Neural progenitor cell (in vitro differentiated cells): Measurements from ENCODE around the gene C1orf226. TPM values are rescaled to one million over a fixed set of nuclear protein-coding genes. Genes with fewer than 3 reads are reported as not detected.

Source experiments
- DNase-seq: peaks from one replicate; pipeline ENCODE4 v3.0.0-alpha.2; 2016; ENCODE audit warnings: low spot score
- H2AFZ ChIP-seq: fragments of 200-600 bp; sonication (generic); replicated peaks from 2 replicates; pipeline ENCODE4 v1.6.1; 2016; ENCODE audit warnings: antibody characterized with exemption
- H3F3A ChIP-seq: fragments of 200-600 bp; sonication (generic); 2 replicates; pipeline ENCODE4 v1.6.1; 2016; ENCODE audit warnings: antibody characterized with exemption, low read depth
- H3K27ac ChIP-seq: fragments of 200-600 bp; sonication (generic); 2 replicates; pipeline ENCODE4 v1.5.1; 2016; ENCODE audit warnings: mild to moderate bottlenecking
- H3K27me3 ChIP-seq: fragments of 200-600 bp; sonication (generic); 2 replicates; pipeline ENCODE4 v1.6.1; 2016; ENCODE audit warnings: mild to moderate bottlenecking, moderate library complexity
- H3K36me3 ChIP-seq: fragments of 200-600 bp; sonication (generic); 2 replicates; pipeline ENCODE4 v1.5.1; 2016
- H3K4me1 ChIP-seq: fragments of 200-600 bp; sonication (generic); 2 replicates; pipeline ENCODE4 v1.6.1; 2016; ENCODE audit warnings: mixed run types
- H3K4me2 ChIP-seq: fragments of 200-600 bp; sonication (generic); 2 replicates; pipeline ENCODE4 v1.6.1; 2016
- H3K4me3 ChIP-seq: fragments of 200-600 bp; sonication (generic); 2 replicates; pipeline ENCODE4 v1.5.1; 2016
- H3K79me2 ChIP-seq: fragments of 200-600 bp; sonication (generic); 2 replicates; pipeline ENCODE4 v1.6.1; 2016; ENCODE audit warnings: low read depth
- H3K9ac ChIP-seq: fragments of 200-600 bp; sonication (generic); 2 replicates; pipeline ENCODE4 v1.6.1; 2016
- H3K9me3 ChIP-seq: fragments of 200-600 bp; sonication (generic); 2 replicates; pipeline ENCODE4 v1.5.1; 2016; ENCODE audit warnings: low read depth
- H4K20me1 ChIP-seq: fragments of 200-600 bp; sonication (generic); 2 replicates; pipeline ENCODE4 v1.6.1; 2016; ENCODE audit warnings: low read depth
- H3K27ac Mint-ChIP-seq: 3 replicates; pipeline ENCODE4 v1.8.0; 2021; ENCODE audit warnings: mixed read lengths
- H3K27me3 Mint-ChIP-seq: 2 replicates; pipeline ENCODE4 v1.8.0; 2022; ENCODE audit warnings: low read depth, mild to moderate bottlenecking, inconsistent platforms, moderate library complexity, mixed read lengths; ENCODE audit not compliant: insufficient read depth
- H3K36me3 Mint-ChIP-seq: 3 replicates; pipeline ENCODE4 v1.8.0; 2021; ENCODE audit warnings: mixed read lengths
- H3K4me1 Mint-ChIP-seq: 3 replicates; pipeline ENCODE4 v1.8.0; 2021; ENCODE audit warnings: mixed read lengths
- H3K4me3 Mint-ChIP-seq: 3 replicates; pipeline ENCODE4 v1.8.0; 2021; ENCODE audit warnings: mild to moderate bottlenecking, moderate library complexity, mixed read lengths
- H3K9me3 Mint-ChIP-seq: 3 replicates; pipeline ENCODE4 v1.8.0; 2020; ENCODE audit warnings: mixed read lengths
- EZH2 ChIP-seq: fragments of 200-600 bp; sonication (generic); IDR thresholded peaks from 2 replicates; pipeline ENCODE4 v1.6.1; 2017; ENCODE audit warnings: antibody characterized with exemption, mild to moderate bottlenecking, moderate library complexity
- EZH2phosphoT487 ChIP-seq: fragments of 200-600 bp; sonication (generic); IDR thresholded peaks from 2 replicates; pipeline ENCODE4 v1.6.1; 2017; ENCODE audit warnings: antibody characterized with exemption
- total RNA-seq: library from RNA; depleted of rRNA; stranded (reverse); fragments of >200 nt; gene quantifications from 2 replicates; pipeline ENCODE4 v1.2.3, GENCODE V29; 2015; ENCODE audit warnings: low replicate concordance
- TF ChIP-seq, protein P1 (sequence below): fragments of 200-600 bp; sonication (generic); IDR thresholded peaks from 2 replicates; pipeline ENCODE4 v1.5.1; 2017; ENCODE audit warnings: antibody characterized with exemption, mild to moderate bottlenecking

The C1orf226 gene
- total RNA-seq, 1 donor from 2014 or later = 3.9 TPM

DNA sequence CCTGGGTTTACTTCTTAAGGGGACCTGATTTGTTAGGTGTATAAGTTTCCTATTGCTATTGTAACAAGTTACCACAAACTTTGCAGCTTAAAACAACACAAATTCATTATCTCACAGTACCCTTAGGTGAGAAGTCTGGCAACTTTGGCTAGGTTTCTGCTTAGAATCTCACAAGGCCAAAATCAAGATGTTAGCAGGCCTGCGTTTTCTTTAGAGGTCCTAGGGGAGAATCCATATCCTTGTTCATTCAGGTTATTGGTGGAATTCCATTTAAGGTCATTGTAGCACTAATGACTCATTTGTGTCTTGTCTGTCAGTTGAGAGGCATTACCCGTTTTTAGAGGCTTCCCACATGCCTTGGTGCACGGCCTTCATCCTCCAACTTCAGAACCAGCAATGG is 38.6 kb downstream of the C1orf226 start:
- no peaks in the 10 kb centered on the region for H3K27me3 Mint-ChIP-seq
- no peak overlapping the region for H3K4me3 Mint-ChIP-seq
- H3K36me3 Mint-ChIP-seq = no peaks in the 10 kb centered on the region

DNA sequence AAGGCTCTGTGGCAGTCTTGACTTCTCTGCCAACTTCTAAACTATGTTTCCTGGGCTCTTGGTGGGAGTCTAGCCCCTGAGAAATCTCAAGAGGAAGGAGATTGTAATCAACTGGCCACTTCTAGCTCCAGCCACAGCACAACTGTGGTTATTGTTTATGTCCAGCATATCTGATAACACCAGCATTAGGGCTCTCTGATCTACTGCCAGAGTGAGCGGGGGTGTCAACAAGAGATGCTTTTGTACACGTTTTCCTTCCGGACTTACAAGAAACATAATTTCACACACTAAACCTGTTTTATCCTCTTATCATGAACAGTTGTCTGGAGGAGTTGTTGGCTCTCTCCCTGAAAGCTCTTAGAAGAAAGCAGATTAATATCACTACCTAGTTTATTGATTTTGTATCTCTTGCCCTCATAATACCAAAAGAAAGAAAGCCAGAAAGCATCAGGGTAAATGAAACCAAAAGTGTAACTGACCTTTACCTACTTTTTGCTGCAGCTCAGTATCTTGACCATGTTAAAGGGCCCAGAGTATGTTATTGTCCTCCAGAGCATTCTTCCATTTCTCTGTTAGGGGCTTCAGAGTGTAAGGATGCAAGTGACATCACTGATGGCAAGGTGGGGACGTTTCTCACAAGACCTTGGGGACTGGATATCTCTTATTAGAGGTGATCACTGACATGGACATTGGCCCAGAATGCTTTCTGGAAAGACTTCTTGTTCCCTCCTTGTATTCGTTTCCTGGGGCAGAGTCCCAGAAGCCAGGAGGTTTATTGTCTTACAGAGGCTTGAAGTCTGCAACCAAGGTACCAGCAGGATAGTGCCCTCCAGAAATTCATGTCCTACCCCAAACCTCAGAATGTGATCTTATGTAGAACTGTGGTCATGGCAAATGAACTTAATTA is 40.0 kb downstream of the C1orf226 start:
- Histone ChIP-seq H3K79me2 (no peaks in the 10 kb centered on the region), H3K4me3 (no peak overlapping the region), H3K9ac (no peak overlapping the region), H3K9me3 (no peaks in the 10 kb centered on the region), H2AFZ (no peak overlapping the region), H3K27ac (no peak overlapping the region), H3K4me1 (no peaks in the 10 kb centered on the region), H3K27me3 (no peaks in the 10 kb centered on the region), H3K36me3 (no peaks in the 10 kb centered on the region), H3F3A (no peaks in the 10 kb centered on the region), H4K20me1 (no peaks in the 10 kb centered on the region), H3K4me2 (no peak overlapping the region)
- DNase-seq = no peak
- H3K27me3 Mint-ChIP-seq = peaks cover 2% of the 10 kb centered on the region
- H3K9me3 Mint-ChIP-seq = peaks cover 10% of the 10 kb centered on the region
- no peak overlapping the region for H3K4me3 Mint-ChIP-seq
- no peaks in the 10 kb centered on the region for H3K36me3 Mint-ChIP-seq
- H3K4me1 Mint-ChIP-seq = peaks cover 11% of the 10 kb centered on the region
- no peak overlapping the region for H3K27ac Mint-ChIP-seq
- TF ChIP-seq EZH2phosphoT487 (no peak), EZH2 (no peak)
- TF ChIP-seq, protein P1, sequence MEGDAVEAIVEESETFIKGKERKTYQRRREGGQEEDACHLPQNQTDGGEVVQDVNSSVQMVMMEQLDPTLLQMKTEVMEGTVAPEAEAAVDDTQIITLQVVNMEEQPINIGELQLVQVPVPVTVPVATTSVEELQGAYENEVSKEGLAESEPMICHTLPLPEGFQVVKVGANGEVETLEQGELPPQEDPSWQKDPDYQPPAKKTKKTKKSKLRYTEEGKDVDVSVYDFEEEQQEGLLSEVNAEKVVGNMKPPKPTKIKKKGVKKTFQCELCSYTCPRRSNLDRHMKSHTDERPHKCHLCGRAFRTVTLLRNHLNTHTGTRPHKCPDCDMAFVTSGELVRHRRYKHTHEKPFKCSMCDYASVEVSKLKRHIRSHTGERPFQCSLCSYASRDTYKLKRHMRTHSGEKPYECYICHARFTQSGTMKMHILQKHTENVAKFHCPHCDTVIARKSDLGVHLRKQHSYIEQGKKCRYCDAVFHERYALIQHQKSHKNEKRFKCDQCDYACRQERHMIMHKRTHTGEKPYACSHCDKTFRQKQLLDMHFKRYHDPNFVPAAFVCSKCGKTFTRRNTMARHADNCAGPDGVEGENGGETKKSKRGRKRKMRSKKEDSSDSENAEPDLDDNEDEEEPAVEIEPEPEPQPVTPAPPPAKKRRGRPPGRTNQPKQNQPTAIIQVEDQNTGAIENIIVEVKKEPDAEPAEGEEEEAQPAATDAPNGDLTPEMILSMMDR = no peak

More for the DNA sequence above, 38.6 kb downstream of the C1orf226 start:
- no peaks in the 10 kb centered on the region for H3K79me2 ChIP-seq
- H3K27me3 ChIP-seq = no peaks in the 10 kb centered on the region
- H3K27ac ChIP-seq = no peak overlapping the region
- H2AFZ ChIP-seq = no peak overlapping the region
- H3K4me3 ChIP-seq = no peak overlapping the region
- no peaks in the 10 kb centered on the region for H3F3A ChIP-seq
- no peaks in the 10 kb centered on the region for H3K9me3 ChIP-seq
- DNase-seq = no peak
- H3K9me3 Mint-ChIP-seq = peaks cover 10% of the 10 kb centered on the region
- H3K4me2 ChIP-seq = no peak overlapping the region
- peaks cover 11% of the 10 kb centered on the region for H3K4me1 Mint-ChIP-seq
- H4K20me1 ChIP-seq = no peaks in the 10 kb centered on the region
- no peak for TF ChIP-seq EZH2
- no peak for TF ChIP-seq EZH2phosphoT487
- TF ChIP-seq, protein P1 = no peak
- H3K4me1 ChIP-seq = no peaks in the 10 kb centered on the region
- no peak overlapping the region for H3K9ac ChIP-seq
- no peak overlapping the region for H3K27ac Mint-ChIP-seq
- no peaks in the 10 kb centered on the region for H3K36me3 ChIP-seq

DNA sequence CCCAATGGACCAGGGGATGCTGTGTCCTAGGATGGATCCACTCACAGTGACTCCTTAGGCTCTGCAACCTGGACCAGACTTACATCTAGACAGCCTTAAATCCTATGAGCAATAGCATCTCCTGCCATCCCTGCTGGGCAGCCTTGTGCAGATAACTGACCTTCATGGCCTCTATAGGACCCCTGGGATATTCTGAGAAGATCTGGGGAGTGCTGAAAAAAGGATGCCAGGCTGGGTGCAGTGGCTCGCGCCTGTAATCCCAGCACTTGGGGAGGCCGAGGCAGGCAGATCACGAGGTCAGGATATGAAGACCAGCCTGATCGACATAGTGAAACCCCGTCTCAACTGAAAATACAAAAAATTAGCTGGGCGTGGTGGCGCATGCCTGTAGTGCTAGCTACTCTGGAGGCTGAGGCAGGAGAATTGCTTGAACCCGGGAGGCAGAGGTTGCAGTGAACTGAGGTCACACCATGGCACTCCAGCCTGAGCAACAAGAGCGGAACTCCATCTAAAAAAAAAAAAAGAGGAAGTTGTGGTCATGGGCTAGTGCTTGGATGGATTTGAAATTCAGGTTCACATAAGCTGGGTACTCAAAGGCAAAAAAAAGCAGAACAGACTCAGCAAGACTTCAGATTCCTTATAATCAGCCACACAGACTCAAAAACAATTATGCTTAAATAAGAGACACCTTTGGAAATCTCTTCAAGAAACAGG is 41.3 kb downstream of the C1orf226 start:
- Histone ChIP-seq H3K9me3 (no peaks in the 10 kb centered on the region), H3K79me2 (no peaks in the 10 kb centered on the region), H3K9ac (no peak overlapping the region), H3K4me1 (no peaks in the 10 kb centered on the region), H3K36me3 (no peaks in the 10 kb centered on the region), H3K4me3 (no peak overlapping the region), H3F3A (no peaks in the 10 kb centered on the region), H3K27ac (no peak overlapping the region), H3K4me2 (no peak overlapping the region), H3K27me3 (no peaks in the 10 kb centered on the region), H2AFZ (no peak overlapping the region), H4K20me1 (no peaks in the 10 kb centered on the region)
- Mint-ChIP-seq H3K4me1 (peaks cover 9% of the 10 kb centered on the region), H3K27ac (no peak overlapping the region), H3K9me3 (peaks cover 13% of the 10 kb centered on the region), H3K36me3 (no peaks in the 10 kb centered on the region), H3K27me3 (peaks cover 2% of the 10 kb centered on the region), H3K4me3 (no peak overlapping the region)
- TF ChIP-seq, protein P1 = no peak
- no peak for TF ChIP-seq EZH2phosphoT487
- TF ChIP-seq EZH2 = no peak
- DNase-seq = no peak
